Measurements from ENCODE around the gene ASB3.
"Not testable (repeated sequence)": the region's sequence is repeated elsewhere in the genome, so short reads cannot be mapped to it uniquely, and the experiment has no call there.

Gene ASB3

DNA sequence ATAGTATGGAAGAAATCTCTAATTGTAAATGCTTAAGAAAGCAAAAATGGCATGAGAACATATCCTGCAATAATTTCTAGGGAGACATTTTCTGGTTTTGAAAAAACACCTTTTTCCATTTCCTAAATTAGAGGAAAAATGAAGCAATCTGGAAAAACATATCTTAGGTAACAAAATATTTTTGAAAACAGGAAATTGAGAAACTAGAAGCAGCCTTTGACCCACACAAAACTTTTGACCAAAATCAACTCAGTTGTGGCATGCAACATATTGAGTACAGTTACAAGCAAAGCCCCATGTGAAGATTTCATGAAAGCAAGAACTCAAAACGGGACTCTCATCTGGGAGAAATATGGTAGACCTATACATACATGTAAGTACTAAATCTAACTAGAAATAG lies 47.7 kb downstream of the ASB3 start:
- TF ChIP-seq CTCF (conservative IDR thresholded peaks at IDR 0.05; ENCODE audit: low read depth, low read length): no peak
- H3K4me3 ChIP-seq (ENCODE audit: low read length): no peak overlapping the region
- no peak for DNase-seq (ENCODE audit: low read depth)

DNA sequence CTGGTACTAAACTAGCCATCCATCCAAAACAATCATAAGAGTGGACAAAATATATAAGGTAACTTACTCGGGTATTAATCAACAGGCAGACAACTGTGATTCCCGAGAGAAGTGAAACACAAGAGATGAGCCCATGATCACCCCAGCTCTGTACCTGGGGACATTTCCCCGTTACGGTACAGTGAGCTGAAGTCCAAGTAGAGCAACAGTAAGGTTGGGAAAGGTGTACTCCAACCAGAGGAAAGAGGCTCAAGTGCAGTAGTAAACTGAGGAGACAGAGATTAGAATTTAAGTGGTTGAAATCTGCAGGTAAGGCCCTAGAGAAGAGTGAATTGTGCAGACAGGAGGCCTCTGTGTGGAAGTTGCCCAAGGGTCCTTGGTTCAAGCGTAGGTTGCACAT lies 49.7 kb downstream of the ASB3 start:
- no peak for TF ChIP-seq CTCF (conservative IDR thresholded peaks at IDR 0.05; ENCODE audit: low read depth, low read length)
- no peak for DNase-seq (ENCODE audit: low read depth)

DNA sequence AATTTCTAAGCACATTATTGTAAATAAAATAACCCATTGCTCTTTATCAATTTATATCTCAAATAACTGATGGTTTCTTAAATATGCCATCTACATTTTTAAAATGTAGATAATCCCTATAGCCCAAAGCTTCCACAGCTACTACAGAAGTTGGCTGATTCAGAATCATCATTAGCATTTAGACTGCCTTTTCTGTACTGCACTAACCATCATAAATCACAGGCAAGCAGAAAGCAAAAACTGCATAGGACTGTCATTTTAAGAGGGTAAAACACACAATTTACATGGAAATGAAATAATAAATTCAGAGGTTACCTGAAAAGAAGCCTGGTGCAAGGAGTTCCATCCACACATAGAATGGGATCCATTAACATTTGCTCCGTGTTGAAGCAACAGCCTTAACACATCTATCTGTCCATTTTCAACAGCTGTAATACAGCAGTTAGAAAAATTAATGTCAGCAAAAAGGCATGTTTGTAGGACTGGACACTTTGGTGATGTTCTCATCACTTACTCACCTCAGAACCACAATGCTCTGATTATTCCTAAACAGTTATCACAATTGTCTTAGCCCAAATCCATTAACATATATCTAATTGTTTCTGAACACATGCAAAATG lies 57.5 kb downstream of the ASB3 start:
- DNase-seq (ENCODE audit: low read depth): no peak
- no peak for TF ChIP-seq CTCF (conservative IDR thresholded peaks at IDR 0.05; ENCODE audit: low read depth, low read length)

More for the DNA sequence above, 49.7 kb downstream of the ASB3 start:
- no peak overlapping the region for H3K4me3 ChIP-seq (ENCODE audit: low read length)

DNA sequence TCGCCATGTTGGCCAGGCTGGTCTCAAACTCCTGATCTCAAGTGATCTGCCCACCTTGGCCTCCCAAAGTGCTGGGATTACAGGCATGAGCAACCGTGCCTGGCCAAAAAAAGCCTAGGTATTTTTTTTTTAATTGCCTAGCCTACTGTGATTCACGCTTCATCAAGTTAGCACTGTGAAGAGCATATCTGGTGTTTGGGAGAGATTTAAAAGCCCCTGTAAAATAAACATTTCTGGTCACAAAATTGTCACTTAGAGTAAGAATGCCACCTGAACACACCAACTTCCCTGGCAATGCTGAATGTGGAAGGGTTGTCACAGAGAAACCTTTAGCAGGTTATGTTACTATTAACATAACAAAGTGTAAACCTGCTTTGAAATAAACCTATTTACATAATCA lies 58.8 kb downstream of the ASB3 start:
- TF ChIP-seq CTCF (conservative IDR thresholded peaks at IDR 0.05; ENCODE audit: low read depth, low read length): no peak
- no peak overlapping the region for H3K4me3 ChIP-seq (ENCODE audit: low read length)
- no peak for DNase-seq (ENCODE audit: low read depth)

More for the DNA sequence above, 57.5 kb downstream of the ASB3 start:
- no peak overlapping the region for H3K4me3 ChIP-seq (ENCODE audit: low read length)

- no peak for DNase-seq (ENCODE audit: low read depth)
- TF ChIP-seq CTCF (conservative IDR thresholded peaks at IDR 0.05; ENCODE audit: low read depth, low read length): no peak
Observed at GRCh38 chr2:53725662-53726061, 61.1 kb downstream of the ASB3 start.

DNA sequence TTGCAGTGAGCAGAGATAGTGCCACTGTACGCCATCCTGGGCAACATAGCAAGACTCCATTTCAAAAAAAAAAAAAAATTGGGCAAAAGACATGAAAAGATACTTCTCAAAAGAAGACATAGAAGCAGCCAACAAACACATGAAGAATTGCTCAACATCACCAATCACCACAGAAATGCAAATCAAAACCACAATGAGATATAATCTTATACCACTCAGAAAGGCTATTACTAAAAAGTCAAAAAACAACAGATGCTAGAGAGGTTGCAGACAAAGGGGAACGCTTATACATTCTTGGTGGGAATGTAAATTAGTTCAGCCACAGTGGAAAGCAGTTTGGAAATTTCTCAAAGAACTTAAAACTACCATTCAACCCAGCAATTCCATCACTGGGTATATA lies 62.2 kb downstream of the ASB3 start:
- H3K4me3 ChIP-seq (ENCODE audit: low read length): no peak overlapping the region
- DNase-seq (ENCODE audit: low read depth): no peak
- no peak for TF ChIP-seq CTCF (conservative IDR thresholded peaks at IDR 0.05; ENCODE audit: low read depth, low read length)

More at GRCh38 chr2:53725662-53726061, 61.1 kb downstream of the ASB3 start:
- no peak overlapping the region for H3K4me3 ChIP-seq (ENCODE audit: low read length)

GRCh38 chr2:53720944-53721343 lies 65.8 kb downstream of the ASB3 start:
- H3K4me3 ChIP-seq (ENCODE audit: low read length); DNase-seq (ENCODE audit: low read depth): not testable (repeated sequence)
